ENCODE results near the gene VPS8.

The VPS8 gene

GRCh38 chr3:185093116-185093515 lies 281.1 kb downstream of the VPS8 start:
- DNase-seq (ENCODE audit: low spot score): no peak

- no peak for DNase-seq (ENCODE audit: low spot score)
These were observed 282.7 kb downstream of the VPS8 start for GRCh38 chr3:185094697-185095096.

Data from globus pallidus (tissue), 1 donor.